ENCODE data around the gene FETUB. TPM values are rescaled to one million over a fixed set of nuclear protein-coding genes. Genes with fewer than 3 reads are reported as not detected.

FETUB gene
- total and polyA plus RNA-seq, 2 of the 4 experiments (the other 2 are of a cell fraction) = not detected

DNA sequence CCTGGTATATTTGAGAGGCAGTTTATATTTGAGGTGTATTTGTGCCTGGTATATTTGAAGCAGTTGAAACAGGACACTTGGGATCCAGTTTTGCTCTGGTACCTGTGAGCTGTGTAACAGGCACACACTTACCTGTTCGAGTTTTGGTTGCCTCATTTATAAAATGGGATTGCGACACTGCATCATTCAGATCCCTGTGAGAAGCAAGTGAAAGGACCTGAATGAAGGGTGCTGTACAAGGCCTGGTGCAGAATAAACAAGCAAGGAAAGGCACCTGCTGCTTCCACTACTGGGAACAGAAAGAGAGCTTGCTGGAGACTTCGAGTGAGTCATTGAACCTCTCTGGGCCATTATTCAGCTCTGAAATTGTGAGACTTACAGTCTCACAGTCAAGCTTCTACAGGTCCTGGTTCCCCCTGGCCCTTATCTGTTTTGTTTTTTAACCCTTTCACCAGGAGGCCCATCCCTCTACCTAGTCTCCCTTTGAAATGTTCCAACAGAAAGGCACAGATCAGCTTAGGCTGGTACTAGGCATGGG, 11.5 kb downstream of the FETUB start:
- Histone ChIP-seq H3K18ac (ENCODE audit: low read depth, low read length) (no peak overlapping the region), H3K9ac (ENCODE audit: low read depth, low read length) (no peak overlapping the region), H3K4ac (ENCODE audit: low read depth, low read length) (no peak overlapping the region), H3K9me1 (ENCODE audit: insufficient read depth, low read length) (no peaks in the 10 kb centered on the region), H2BK20ac (ENCODE audit: low read depth, low read length) (no peak overlapping the region), H3K56ac (ENCODE audit: extremely low read depth, insufficient read depth, low read length) (no peak overlapping the region), H3K79me1 (ENCODE audit: low read depth in 1 of 2, low read length in 2 of 2) (no peaks in the 10 kb centered on the region), H3K27me3 (ENCODE audit: control insufficient read depth, insufficient read depth, low read length) (peaks cover 5% of the 10 kb centered on the region), H2AK9ac (replicated peaks; ENCODE audit: low read depth, low read length, poor library complexity) (no peak overlapping the region), H2AK5ac (ENCODE audit: low read depth, low read length) (no peak overlapping the region), H3K27ac (ENCODE audit: insufficient read depth, low read length) (no peak overlapping the region), H3K9me3 (ENCODE audit: control insufficient read depth, insufficient read depth, low read length) (no peaks in the 10 kb centered on the region), H2BK120ac (ENCODE audit: low read depth, low read length) (no peak overlapping the region), H4K20me1 (ENCODE audit: insufficient read depth, low read length) (no peaks in the 10 kb centered on the region), H4K8ac (ENCODE audit: low read depth in 2 of 2, low read length in 2 of 2) (no peak overlapping the region), H3K4me1 (ENCODE audit: control insufficient read depth, insufficient read depth, low read length) (no peaks in the 10 kb centered on the region), H3K14ac (replicated peaks; ENCODE audit: low read depth, low read length) (no peak overlapping the region), H3K4me3 (ENCODE audit: insufficient read depth, low read depth, low read length) (no peak overlapping the region), H2AFZ (replicated peaks; ENCODE audit: low read length, poor library complexity) (no peak overlapping the region), H2BK15ac (ENCODE audit: low read depth, low read length) (no peak overlapping the region), H4K5ac (ENCODE audit: low read depth, low read length) (no peak overlapping the region), H3K23ac (ENCODE audit: low read depth, low read length) (no peak overlapping the region), H2BK5ac (ENCODE audit: low read depth, low read length, poor library complexity, severe bottlenecking) (no peak overlapping the region), H3K36me3 (ENCODE audit: control insufficient read depth, insufficient read depth, low read length) (no peaks in the 10 kb centered on the region), H3K4me2 (ENCODE audit: low read depth, low read length) (no peak overlapping the region), H4K91ac (ENCODE audit: insufficient read depth, low read depth, low read length) (no peak overlapping the region)
- no TSS peak for BruUV-seq (replicated peaks)
- ChIA-PET POLR2A (ENCODE audit: unreplicated experiment) (no interaction called here), CTCF (no interaction called here)
- no peak for DNase-seq
- WGBS, 2 experiments (ENCODE audit: extremely low coverage in 2 of 2, insufficient read length in 1 of 2) = 40% methylated on average over 1 of the region's 3 CpGs; no CpG with 5 or more reads in 1 of the 2 experiments
- intact Hi-C loops (cut with micrococcal nuclease) (no loop called here), in situ Hi-C loops (cut with MboI; ENCODE audit: low sequenced_read_pairs) (no loop called here), dilution Hi-C loops (cut with HindIII; ENCODE audit: low sequenced_read_pairs, unreplicated experiment) (no loop called here)
- no peak for ATAC-seq (ENCODE audit: low read depth)
- TF ChIP-seq RCOR1 (IDR thresholded peaks at IDR 0.05; ENCODE audit: insufficient replicate concordance, low read length) (no peak), RFX5 (IDR thresholded peaks at IDR 0.05; ENCODE audit: low read depth, low read length) (no peak), CEBPB (IDR thresholded peaks at IDR 0.05; ENCODE audit: low read depth, low read length) (peak; percentile 65; the same call in 1 of the 2 replicates), SMC3 (IDR thresholded peaks at IDR 0.05; ENCODE audit: low read depth, low read length) (no peak), NFE2L2 (IDR thresholded peaks at IDR 0.05; ENCODE audit: low read depth, low read length) (no peak)
- TF ChIP-seq, protein P1, sequence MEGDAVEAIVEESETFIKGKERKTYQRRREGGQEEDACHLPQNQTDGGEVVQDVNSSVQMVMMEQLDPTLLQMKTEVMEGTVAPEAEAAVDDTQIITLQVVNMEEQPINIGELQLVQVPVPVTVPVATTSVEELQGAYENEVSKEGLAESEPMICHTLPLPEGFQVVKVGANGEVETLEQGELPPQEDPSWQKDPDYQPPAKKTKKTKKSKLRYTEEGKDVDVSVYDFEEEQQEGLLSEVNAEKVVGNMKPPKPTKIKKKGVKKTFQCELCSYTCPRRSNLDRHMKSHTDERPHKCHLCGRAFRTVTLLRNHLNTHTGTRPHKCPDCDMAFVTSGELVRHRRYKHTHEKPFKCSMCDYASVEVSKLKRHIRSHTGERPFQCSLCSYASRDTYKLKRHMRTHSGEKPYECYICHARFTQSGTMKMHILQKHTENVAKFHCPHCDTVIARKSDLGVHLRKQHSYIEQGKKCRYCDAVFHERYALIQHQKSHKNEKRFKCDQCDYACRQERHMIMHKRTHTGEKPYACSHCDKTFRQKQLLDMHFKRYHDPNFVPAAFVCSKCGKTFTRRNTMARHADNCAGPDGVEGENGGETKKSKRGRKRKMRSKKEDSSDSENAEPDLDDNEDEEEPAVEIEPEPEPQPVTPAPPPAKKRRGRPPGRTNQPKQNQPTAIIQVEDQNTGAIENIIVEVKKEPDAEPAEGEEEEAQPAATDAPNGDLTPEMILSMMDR (conservative IDR thresholded peaks at IDR 0.05; ENCODE audit: low read depth, low read length) = no peak

Data from IMR-90 (cell line).